Esophagus squamous epithelium (tissue), 5 donors: ENCODE measurements around the gene ZDHHC14. TPM values are rescaled to one million over a fixed set of nuclear protein-coding genes. Genes with fewer than 3 reads are reported as not detected.
A peak's percentile ranks its signal among the peaks of the same experiment; 100 is the strongest.

ENCODE experiments used
- DNase-seq: peaks from one replicate; lab custom pipeline; 2025; lab: John Stamatoyannopoulos, UW
- H3K27ac ChIP-seq, 4 donors: fragments of 200-600 bp; sonication (generic); one replicate each; pipeline ENCODE4 v1.5.1; 2016 to 2019; ENCODE audit warnings: mild to moderate bottlenecking in 1 of 4
- H3K27me3 ChIP-seq, 4 donors: fragments of 200-600 bp; sonication (generic); 1 replicate in 3 of 4; 2 replicates in 1 of 4; pipeline versions ENCODE4 v1.5.1 to v1.6.0; 2017 to 2021; ENCODE audit warnings: antibody characterized with exemption in 1 of 4
- H3K36me3 ChIP-seq, 3 donors: fragments of 200-600 bp; sonication (generic); one replicate each; pipeline ENCODE4 v1.5.1; 2016 to 2019
- H3K4me1 ChIP-seq, 3 donors: fragments of 200-600 bp; sonication (generic); one replicate each; pipeline ENCODE4 v1.5.1; 2017 to 2019
- H3K4me3 ChIP-seq, 4 donors: fragments of 200-600 bp; sonication (generic); 1 replicate in 3 of 4; 2 replicates in 1 of 4; pipeline ENCODE4 v1.5.1; 2016 to 2019; ENCODE audit warnings: mild to moderate bottlenecking in 2 of 4, moderate library complexity in 1 of 4
- H3K9me3 ChIP-seq, 3 donors: fragments of 200-600 bp; sonication (generic); one replicate each; pipeline ENCODE4 v1.5.1; 2016 to 2019
- CTCF ChIP-seq, 6 experiments: fragments of 450-650 bp in 4 of 6; fragments of 200-600 bp in 2 of 6; sonication (generic) in 2 of 6; IDR thresholded peaks; one replicate each; pipeline ENCODE4 v1.5.1; 2016 to 2019; ENCODE audit warnings: antibody characterized with exemption in 6 of 6, mild to moderate bottlenecking in 4 of 6, moderate library complexity in 4 of 6
- POLR2A ChIP-seq, 4 donors: fragments of 450-650 bp; IDR thresholded peaks; one replicate each; pipeline ENCODE4 v1.6.1; 2017; ENCODE audit warnings: antibody characterized with exemption in 4 of 4, mild to moderate bottlenecking in 4 of 4, moderate library complexity in 3 of 4
- WGBS, 2 donors: methylation state at CpG; one replicate each; pipeline ENCODE4 v1.1.5; 2018; 5-methylcytosine and 5-hydroxymethylcytosine counted together
- intact Hi-C: fragments of 100-400 bp; cut with DNase I; formaldehyde crosslinking; loops from one replicate; pipeline ENCODE4 v1.15.0; 2022
- total RNA-seq, 4 donors: library from RNA; depleted of rRNA; stranded (reverse); fragments of >200 nt; gene quantifications; one replicate each; pipeline ENCODE4 v1.1.0, GENCODE V29; 2016
- donor health status: DM: yes; HTN: yes; CAD: no.

ZDHHC14 gene
- total RNA-seq, 4 donors from 2014 or later = 6.1 to 15.6 (median 6.9) TPM

- Histone ChIP-seq H3K9me3 (no peaks in the 10 kb centered on the region), H3K27me3 (no peaks in the 10 kb centered on the region), H3K36me3 (no peaks in the 10 kb centered on the region), H3K4me3 (no peak overlapping the region), H3K4me1 (peaks cover 0 to 14% (median 5%) of the 10 kb centered on the region in 3 donors), H3K27ac (no peak overlapping the region)
- intact Hi-C loops = no loop called here
- WGBS, 2 donors = 60 to 100% methylated on average over 1 of the region's 8 CpGs
- no peak for DNase-seq
- TF ChIP-seq CTCF (IDR thresholded peaks at IDR 0.05) = no peak
- TF ChIP-seq POLR2A (IDR thresholded peaks at IDR 0.05) = no peak
These were observed 330.1 kb downstream of the ZDHHC14 start for GRCh38 chr6:157711060-157711459.

GRCh38 chr6:157712585-157713295 lies 331.8 kb downstream of the ZDHHC14 start:
- Histone ChIP-seq H3K9me3 (no peaks in the 10 kb centered on the region), H3K36me3 (no peaks in the 10 kb centered on the region), H3K27me3 (no peaks in the 10 kb centered on the region), H3K27ac (no peak overlapping the region), H3K4me1 (peaks cover 0 to 24% (median 5%) of the 10 kb centered on the region in 3 donors), H3K4me3 (no peak overlapping the region)
- no peak for DNase-seq
- intact Hi-C loops = no loop called here
- TF ChIP-seq POLR2A (IDR thresholded peaks at IDR 0.05) (no peak), CTCF (IDR thresholded peaks at IDR 0.05) (no peak)
- 86 to 87% methylated on average over 5 to 7 of the region's 8 CpGs for WGBS, 2 donors

- no peak overlapping the region for H3K4me3 ChIP-seq
- H3K27me3 ChIP-seq = no peaks in the 10 kb centered on the region
- no peak for DNase-seq
- TF ChIP-seq CTCF (IDR thresholded peaks at IDR 0.05) = no peak
- TF ChIP-seq POLR2A (IDR thresholded peaks at IDR 0.05) = no peak
- peaks cover 0 to 26% (median 5%) of the 10 kb centered on the region in 3 donors for H3K4me1 ChIP-seq
- no peaks in the 10 kb centered on the region for H3K36me3 ChIP-seq
- H3K27ac ChIP-seq = peak overlapping the region in 2 of 4 donors; percentile 67 to 68
- intact Hi-C loops = no loop called here
- WGBS, 2 donors = 90 to 95% methylated on average over 3 to 11 of the region's 12 CpGs
- H3K9me3 ChIP-seq = no peaks in the 10 kb centered on the region
These were observed 332.6 kb downstream of the ZDHHC14 start for GRCh38 chr6:157713451-157714152.

- 50 to 93% methylated on average over 1 of the region's 1 CpG for WGBS, 2 donors
- no peak for DNase-seq
These were observed 333.1 kb downstream of the ZDHHC14 start for GRCh38 chr6:157714153-157714490.

More at GRCh38 chr6:157714153-157714490, 333.1 kb downstream of the ZDHHC14 start:
- H3K27me3 ChIP-seq = no peaks in the 10 kb centered on the region
- TF ChIP-seq POLR2A (IDR thresholded peaks at IDR 0.05) (no peak), CTCF (IDR thresholded peaks at IDR 0.05) (no peak)
- H3K4me3 ChIP-seq = no peak overlapping the region
- peaks cover 0 to 31% (median 8%) of the 10 kb centered on the region in 3 donors for H3K4me1 ChIP-seq
- peak overlapping the region in 2 of 4 donors; percentile 67 to 68 for H3K27ac ChIP-seq
- intact Hi-C loops = no loop called here
- H3K36me3 ChIP-seq = no peaks in the 10 kb centered on the region
- H3K9me3 ChIP-seq = no peaks in the 10 kb centered on the region
